Astrocyte (in vitro differentiated cells and primary cell): ENCODE data around the gene EPB41.
"Not testable (repeated sequence)": the region's sequence is repeated elsewhere in the genome, so short reads cannot be mapped to it uniquely, and the experiment has no call there.

Source experiments
- EZH2 ChIP-seq: IDR thresholded peaks from 2 replicates; pipeline ENCODE4 v1.6.1; 2012; ENCODE audit warnings: mild to moderate bottlenecking, low read length, inconsistent platforms; ENCODE audit not compliant: insufficient read depth
- TF ChIP-seq, protein P1 (sequence below): IDR thresholded peaks from 2 replicates; pipeline ENCODE4 v1.5.1; 2011; ENCODE audit warnings: low read depth, mild to moderate bottlenecking, inconsistent platforms, low read length, moderate library complexity; ENCODE audit not compliant: insufficient read depth

DNA sequence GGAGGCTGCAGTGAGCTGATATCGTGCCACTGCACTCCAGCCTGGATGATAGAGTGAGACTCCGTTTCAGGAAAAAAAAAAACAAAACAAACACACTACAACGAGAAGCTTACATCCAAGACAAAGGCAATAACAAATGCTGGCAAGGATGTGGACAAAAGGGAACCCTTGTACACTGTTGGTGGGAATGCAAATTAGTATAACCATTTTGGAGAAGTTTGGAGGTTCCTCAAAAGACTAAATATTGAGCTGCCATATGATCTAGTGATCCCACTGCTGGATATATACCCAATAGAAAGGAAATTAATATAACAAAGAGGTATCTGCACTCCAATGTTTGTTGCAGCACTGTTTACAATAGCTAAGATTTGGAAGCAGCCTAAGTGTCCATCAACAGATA is 29.2 kb downstream of the EPB41 start:
- TF ChIP-seq, protein P1, sequence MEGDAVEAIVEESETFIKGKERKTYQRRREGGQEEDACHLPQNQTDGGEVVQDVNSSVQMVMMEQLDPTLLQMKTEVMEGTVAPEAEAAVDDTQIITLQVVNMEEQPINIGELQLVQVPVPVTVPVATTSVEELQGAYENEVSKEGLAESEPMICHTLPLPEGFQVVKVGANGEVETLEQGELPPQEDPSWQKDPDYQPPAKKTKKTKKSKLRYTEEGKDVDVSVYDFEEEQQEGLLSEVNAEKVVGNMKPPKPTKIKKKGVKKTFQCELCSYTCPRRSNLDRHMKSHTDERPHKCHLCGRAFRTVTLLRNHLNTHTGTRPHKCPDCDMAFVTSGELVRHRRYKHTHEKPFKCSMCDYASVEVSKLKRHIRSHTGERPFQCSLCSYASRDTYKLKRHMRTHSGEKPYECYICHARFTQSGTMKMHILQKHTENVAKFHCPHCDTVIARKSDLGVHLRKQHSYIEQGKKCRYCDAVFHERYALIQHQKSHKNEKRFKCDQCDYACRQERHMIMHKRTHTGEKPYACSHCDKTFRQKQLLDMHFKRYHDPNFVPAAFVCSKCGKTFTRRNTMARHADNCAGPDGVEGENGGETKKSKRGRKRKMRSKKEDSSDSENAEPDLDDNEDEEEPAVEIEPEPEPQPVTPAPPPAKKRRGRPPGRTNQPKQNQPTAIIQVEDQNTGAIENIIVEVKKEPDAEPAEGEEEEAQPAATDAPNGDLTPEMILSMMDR, result not testable (repeated sequence)
- TF ChIP-seq EZH2, result not testable (repeated sequence)
